Measurements from ENCODE around the gene ZNHIT1. TPM values are rescaled to one million over a fixed set of nuclear protein-coding genes. Genes with fewer than 3 reads are reported as not detected.
"Not testable (repeated sequence)": the region's sequence is repeated elsewhere in the genome, so short reads cannot be mapped to it uniquely, and the experiment has no call there.

The ZNHIT1 gene
- total RNA-seq, 1 donor from 2014 or later = 39.1 TPM

GRCh38 chr7:101248276-101248675 is 30.3 kb downstream of the ZNHIT1 start:
- peaks cover 29% of the 10 kb centered on the region for H3K4me1 Mint-ChIP-seq
- peaks cover 14% of the 10 kb centered on the region for H4K20me1 ChIP-seq (ENCODE audit: low read depth)
- H3K36me3 Mint-ChIP-seq = peaks cover 16% of the 10 kb centered on the region
- no peaks in the 10 kb centered on the region for H3K9me3 ChIP-seq (ENCODE audit: low read depth)
- H3K27ac ChIP-seq = no peak overlapping the region
- no peaks in the 10 kb centered on the region for H3K9me3 Mint-ChIP-seq
- H3K4me1 ChIP-seq = peaks cover 6% of the 10 kb centered on the region
- H3K36me3 ChIP-seq = no peaks in the 10 kb centered on the region
- H3K27me3 Mint-ChIP-seq (ENCODE audit: insufficient read depth, low read depth) = peaks cover 7% of the 10 kb centered on the region
- H3K4me3 ChIP-seq = no peak overlapping the region
- H3K27me3 ChIP-seq = no peaks in the 10 kb centered on the region
- peaks cover 15% of the 10 kb centered on the region for H3F3A ChIP-seq (ENCODE audit: low read depth)
- no peak overlapping the region for H2AFZ ChIP-seq (replicated peaks)
- H3K79me2 ChIP-seq (ENCODE audit: low read depth) = peaks cover 61% of the 10 kb centered on the region
- TF ChIP-seq EZH2phosphoT487 (IDR thresholded peaks at IDR 0.05) = no peak
- no peak for TF ChIP-seq CTCF (IDR thresholded peaks at IDR 0.05)
- no peak for TF ChIP-seq EZH2 (IDR thresholded peaks at IDR 0.05)
- no peak overlapping the region for H3K4me3 Mint-ChIP-seq
- H3K27ac Mint-ChIP-seq = no peak overlapping the region
- no peak for DNase-seq (ENCODE audit: low spot score)
- H3K4me2 ChIP-seq = no peak overlapping the region
- no peak overlapping the region for H3K9ac ChIP-seq

GRCh38 chr7:101250324-101250723 is 32.4 kb downstream of the ZNHIT1 start:
- peaks cover 16% of the 10 kb centered on the region for H3K36me3 Mint-ChIP-seq
- Histone ChIP-seq H3K4me3 (no peak overlapping the region), H3K4me1 (peaks cover 4% of the 10 kb centered on the region), H3F3A (ENCODE audit: low read depth) (peaks cover 13% of the 10 kb centered on the region), H3K9me3 (ENCODE audit: low read depth) (no peaks in the 10 kb centered on the region), H3K27ac (no peak overlapping the region), H3K36me3 (no peaks in the 10 kb centered on the region), H2AFZ (replicated peaks) (no peak overlapping the region), H4K20me1 (ENCODE audit: low read depth) (peaks cover 3% of the 10 kb centered on the region), H3K9ac (no peak overlapping the region), H3K4me2 (no peak overlapping the region), H3K79me2 (ENCODE audit: low read depth) (peaks cover 51% of the 10 kb centered on the region), H3K27me3 (no peaks in the 10 kb centered on the region)
- no peaks in the 10 kb centered on the region for H3K9me3 Mint-ChIP-seq
- no peak overlapping the region for H3K27ac Mint-ChIP-seq
- peaks cover 20% of the 10 kb centered on the region for H3K4me1 Mint-ChIP-seq
- no peak for DNase-seq (ENCODE audit: low spot score)
- peak overlapping the region; percentile 54 for H3K4me3 Mint-ChIP-seq
- TF ChIP-seq EZH2 (IDR thresholded peaks at IDR 0.05) = no peak
- no peak for TF ChIP-seq EZH2phosphoT487 (IDR thresholded peaks at IDR 0.05)
- TF ChIP-seq CTCF (IDR thresholded peaks at IDR 0.05) = no peak
- peaks cover 3% of the 10 kb centered on the region for H3K27me3 Mint-ChIP-seq (ENCODE audit: insufficient read depth, low read depth)

- H4K20me1 ChIP-seq (ENCODE audit: low read depth) = peaks cover 3% of the 10 kb centered on the region
- H3K36me3 ChIP-seq = no peaks in the 10 kb centered on the region
- TF ChIP-seq CTCF (IDR thresholded peaks at IDR 0.05) (no peak), EZH2phosphoT487 (IDR thresholded peaks at IDR 0.05) (no peak), EZH2 (IDR thresholded peaks at IDR 0.05) (no peak)
- DNase-seq (ENCODE audit: low spot score) = peak; percentile 99
- H3K36me3 Mint-ChIP-seq = peaks cover 12% of the 10 kb centered on the region
- H3K9ac ChIP-seq = peak overlapping the region; percentile 73
- H3K9me3 ChIP-seq (ENCODE audit: low read depth) = no peaks in the 10 kb centered on the region
- H3K27me3 Mint-ChIP-seq (ENCODE audit: insufficient read depth, low read depth) = peaks cover 3% of the 10 kb centered on the region
- H3K79me2 ChIP-seq (ENCODE audit: low read depth) = peaks cover 35% of the 10 kb centered on the region
- peak overlapping the region; percentile 89 for H3K4me3 ChIP-seq
- peaks cover 13% of the 10 kb centered on the region for H3K4me1 Mint-ChIP-seq
- H3K9me3 Mint-ChIP-seq = no peaks in the 10 kb centered on the region
- H2AFZ ChIP-seq (replicated peaks) = peak overlapping the region; percentile 96
- no peaks in the 10 kb centered on the region for H3K27me3 ChIP-seq
- H3K4me1 ChIP-seq = no peaks in the 10 kb centered on the region
- H3K27ac Mint-ChIP-seq = peak overlapping the region; percentile 95
- H3F3A ChIP-seq (ENCODE audit: low read depth) = peaks cover 3% of the 10 kb centered on the region
- H3K27ac ChIP-seq = no peak overlapping the region
- H3K4me2 ChIP-seq = peak overlapping the region; percentile 73
- peak overlapping the region; percentile 99 for H3K4me3 Mint-ChIP-seq
These were observed 34.1 kb downstream of the ZNHIT1 start for GRCh38 chr7:101251871-101252659.

GRCh38 chr7:101253199-101253598 is 35.2 kb downstream of the ZNHIT1 start:
- not testable (repeated sequence) for H3K9ac ChIP-seq; H3K27me3 Mint-ChIP-seq (ENCODE audit: insufficient read depth, low read depth); H4K20me1 ChIP-seq (ENCODE audit: low read depth); H3K27ac ChIP-seq; H3K36me3 Mint-ChIP-seq; H3K27ac Mint-ChIP-seq; H3K9me3 ChIP-seq (ENCODE audit: low read depth); H3K4me1 ChIP-seq; H3F3A ChIP-seq (ENCODE audit: low read depth); H3K9me3 Mint-ChIP-seq; H3K4me3 Mint-ChIP-seq; DNase-seq (ENCODE audit: low spot score); H3K4me3 ChIP-seq; H2AFZ ChIP-seq (replicated peaks); H3K36me3 ChIP-seq; H3K27me3 ChIP-seq; H3K4me2 ChIP-seq
- H3K4me1 Mint-ChIP-seq = peaks cover 13% of the 10 kb centered on the region
- peaks cover 29% of the 10 kb centered on the region for H3K79me2 ChIP-seq (ENCODE audit: low read depth)
